ENCODE data around the gene SMARCA4. TPM values are rescaled to one million over a fixed set of nuclear protein-coding genes. Genes with fewer than 3 reads are reported as not detected.

The SMARCA4 gene
- polyA plus RNA-seq, 4 donors: 54.6 to 71.6 (median 66.1) TPM

DNA sequence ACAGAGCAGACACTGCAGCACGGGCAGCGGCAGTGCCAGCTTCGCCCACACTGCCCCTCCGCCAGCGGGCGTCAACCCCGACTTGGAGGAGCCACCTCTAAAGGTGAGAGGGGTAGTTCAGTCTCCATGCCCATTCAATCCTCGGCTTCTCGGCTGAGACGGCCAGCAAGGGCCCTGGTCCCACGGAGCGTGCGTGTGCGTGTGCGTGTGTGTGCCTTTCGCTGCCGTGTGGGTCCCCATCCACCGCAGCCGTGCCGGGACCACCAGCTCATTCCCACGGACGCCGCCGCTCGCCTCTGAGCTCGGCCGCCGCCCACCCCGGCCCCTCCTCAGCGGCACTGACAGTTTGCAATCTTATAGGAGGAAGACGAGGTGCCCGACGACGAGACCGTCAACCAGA, 72.9 kb downstream of the SMARCA4 start:
- no peaks in the 10 kb centered on the region for H3K4me1 ChIP-seq (ENCODE audit: control insufficient read depth in 3 of 3, insufficient read depth in 2 of 3, low read depth in 1 of 3, low read length in 2 of 3)
- no peak overlapping the region for H3K4me3 ChIP-seq (ENCODE audit: low read depth in 1 of 3, low read length in 3 of 3)
- H3K27ac ChIP-seq (ENCODE audit: low read depth in 1 of 3, low read length in 2 of 3): no peak overlapping the region
- H3K36me3 ChIP-seq (ENCODE audit: control insufficient read depth in 3 of 3, insufficient read depth in 2 of 3, low read depth in 1 of 3, low read length in 3 of 3): peaks cover 27 to 96% (median 39%) of the 10 kb centered on the region in 3 donors
- WGBS, 3 donors: 94 to 97% (median 96%) methylated on average over 35 of the region's 35 CpGs
- DNase-seq (no peak), FAIRE-seq (no peak)
- H3K27me3 ChIP-seq (ENCODE audit: control insufficient read depth in 3 of 3, insufficient read depth in 3 of 3, low read length in 3 of 3): no peaks in the 10 kb centered on the region
- no peaks in the 10 kb centered on the region for H3K9me3 ChIP-seq (ENCODE audit: control insufficient read depth in 2 of 2, insufficient read depth in 1 of 2, low read depth in 1 of 2, low read length in 1 of 2)

DNA sequence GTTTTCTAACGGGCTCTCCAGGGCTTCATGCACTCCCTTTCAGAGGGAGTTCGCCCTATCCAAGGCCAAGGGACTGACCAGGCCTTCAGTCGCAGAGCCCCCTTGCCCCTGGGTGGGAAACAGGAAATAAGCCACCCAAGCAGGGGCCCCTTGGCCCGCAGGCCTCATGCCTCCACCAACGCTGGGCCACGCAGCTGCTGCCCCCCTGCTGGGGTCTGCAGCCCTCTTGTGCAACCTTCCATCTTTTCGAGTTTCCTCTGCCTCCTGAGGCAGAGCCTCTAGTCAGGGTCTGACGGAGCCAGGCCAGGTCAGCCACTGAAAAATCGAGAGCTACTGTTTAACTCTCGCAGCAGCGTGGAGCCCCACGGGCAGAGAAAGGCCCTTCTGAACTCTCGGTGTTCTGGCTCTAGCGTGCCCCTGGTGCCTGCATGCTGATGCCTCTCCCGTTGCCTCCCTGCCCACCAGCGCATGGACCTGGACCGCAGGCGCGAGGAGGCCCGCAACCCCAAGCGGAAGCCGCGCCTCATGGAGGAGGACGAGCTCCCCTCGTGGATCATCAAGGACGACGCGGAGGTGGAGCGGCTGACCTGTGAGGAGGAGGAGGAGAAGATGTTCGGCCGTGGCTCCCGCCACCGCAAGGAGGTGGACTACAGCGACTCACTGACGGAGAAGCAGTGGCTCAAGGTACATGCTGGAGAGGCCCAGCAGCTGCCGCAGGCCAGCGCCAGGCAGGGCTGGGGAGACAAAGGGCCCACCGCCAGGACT, 73.8 kb downstream of the SMARCA4 start:
- H3K4me3 ChIP-seq (ENCODE audit: low read depth in 1 of 3, low read length in 3 of 3): no peak overlapping the region
- H3K4me1 ChIP-seq (ENCODE audit: control insufficient read depth in 3 of 3, insufficient read depth in 2 of 3, low read depth in 1 of 3, low read length in 2 of 3): no peaks in the 10 kb centered on the region
- peaks cover 27 to 96% (median 39%) of the 10 kb centered on the region in 3 donors for H3K36me3 ChIP-seq (ENCODE audit: control insufficient read depth in 3 of 3, insufficient read depth in 2 of 3, low read depth in 1 of 3, low read length in 3 of 3)
- FAIRE-seq (no peak), DNase-seq (no peak)
- H3K27me3 ChIP-seq (ENCODE audit: control insufficient read depth in 3 of 3, insufficient read depth in 3 of 3, low read length in 3 of 3): no peaks in the 10 kb centered on the region
- no peaks in the 10 kb centered on the region for H3K9me3 ChIP-seq (ENCODE audit: control insufficient read depth in 2 of 2, insufficient read depth in 1 of 2, low read depth in 1 of 2, low read length in 1 of 2)
- no peak overlapping the region for H3K27ac ChIP-seq (ENCODE audit: low read depth in 1 of 3, low read length in 2 of 3)
- 92 to 95% (median 93%) methylated on average over 38 of the region's 38 CpGs for WGBS, 3 donors

- Histone ChIP-seq H3K27ac (ENCODE audit: low read depth in 1 of 3, low read length in 2 of 3) (peak overlapping the region in 1 of 3 donors; percentile 13), H3K4me1 (ENCODE audit: control insufficient read depth in 3 of 3, insufficient read depth in 2 of 3, low read depth in 1 of 3, low read length in 2 of 3) (no peaks in the 10 kb centered on the region), H3K9me3 (ENCODE audit: control insufficient read depth in 2 of 2, insufficient read depth in 1 of 2, low read depth in 1 of 2, low read length in 1 of 2) (no peaks in the 10 kb centered on the region), H3K4me3 (ENCODE audit: low read depth in 1 of 3, low read length in 3 of 3) (no peak overlapping the region), H3K36me3 (ENCODE audit: control insufficient read depth in 3 of 3, insufficient read depth in 2 of 3, low read depth in 1 of 3, low read length in 3 of 3) (peaks cover 24 to 93% (median 35%) of the 10 kb centered on the region in 3 donors), H3K27me3 (ENCODE audit: control insufficient read depth in 3 of 3, insufficient read depth in 3 of 3, low read length in 3 of 3) (no peaks in the 10 kb centered on the region)
- FAIRE-seq (no peak), DNase-seq (peak; percentile 89 to 94)
- 20 to 42% (median 32%) methylated on average over 15 of the region's 15 CpGs for WGBS, 3 donors
Measured at GRCh38 chr19:11035441-11036377, 74.9 kb downstream of the SMARCA4 start.

- FAIRE-seq (no peak), DNase-seq (no peak)
- Histone ChIP-seq H3K4me3 (ENCODE audit: low read depth in 1 of 3, low read length in 3 of 3) (no peak overlapping the region), H3K27me3 (ENCODE audit: control insufficient read depth in 3 of 3, insufficient read depth in 3 of 3, low read length in 3 of 3) (no peaks in the 10 kb centered on the region), H3K27ac (ENCODE audit: low read depth in 1 of 3, low read length in 2 of 3) (no peak overlapping the region), H3K4me1 (ENCODE audit: control insufficient read depth in 3 of 3, insufficient read depth in 2 of 3, low read depth in 1 of 3, low read length in 2 of 3) (no peaks in the 10 kb centered on the region), H3K36me3 (ENCODE audit: control insufficient read depth in 3 of 3, insufficient read depth in 2 of 3, low read depth in 1 of 3, low read length in 3 of 3) (peaks cover 19 to 93% (median 27%) of the 10 kb centered on the region in 3 donors), H3K9me3 (ENCODE audit: control insufficient read depth in 2 of 2, insufficient read depth in 1 of 2, low read depth in 1 of 2, low read length in 1 of 2) (no peaks in the 10 kb centered on the region)
- 87 to 91% (median 91%) methylated on average over 4 of the region's 4 CpGs for WGBS, 3 donors
Measured at GRCh38 chr19:11038511-11038910, 77.7 kb downstream of the SMARCA4 start.

DNA sequence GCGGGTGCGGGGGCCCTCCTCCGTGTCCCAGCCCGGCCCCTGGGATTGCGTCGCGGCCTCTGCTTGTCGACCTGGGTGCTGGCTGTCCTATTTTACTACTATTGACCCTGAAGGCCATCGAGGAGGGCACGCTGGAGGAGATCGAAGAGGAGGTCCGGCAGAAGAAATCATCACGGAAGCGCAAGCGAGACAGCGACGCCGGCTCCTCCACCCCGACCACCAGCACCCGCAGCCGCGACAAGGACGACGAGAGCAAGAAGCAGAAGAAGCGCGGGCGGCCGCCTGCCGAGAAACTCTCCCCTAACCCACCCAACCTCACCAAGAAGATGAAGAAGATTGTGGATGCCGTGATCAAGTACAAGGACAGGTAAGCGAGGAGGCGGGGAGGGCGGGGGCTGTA, 80.4 kb downstream of the SMARCA4 start:
- no peak overlapping the region for H3K27ac ChIP-seq (ENCODE audit: low read depth in 1 of 3, low read length in 2 of 3)
- H3K27me3 ChIP-seq (ENCODE audit: control insufficient read depth in 3 of 3, insufficient read depth in 3 of 3, low read length in 3 of 3): no peaks in the 10 kb centered on the region
- no peaks in the 10 kb centered on the region for H3K4me1 ChIP-seq (ENCODE audit: control insufficient read depth in 3 of 3, insufficient read depth in 2 of 3, low read depth in 1 of 3, low read length in 2 of 3)
- H3K4me3 ChIP-seq (ENCODE audit: low read depth in 1 of 3, low read length in 3 of 3): no peak overlapping the region
- DNase-seq (no peak), FAIRE-seq (no peak)
- H3K36me3 ChIP-seq (ENCODE audit: control insufficient read depth in 3 of 3, insufficient read depth in 2 of 3, low read depth in 1 of 3, low read length in 3 of 3): peaks cover 11 to 82% (median 17%) of the 10 kb centered on the region in 3 donors
- H3K9me3 ChIP-seq (ENCODE audit: control insufficient read depth in 2 of 2, insufficient read depth in 1 of 2, low read depth in 1 of 2, low read length in 1 of 2): no peaks in the 10 kb centered on the region
- 96 to 97% (median 97%) methylated on average over 33 of the region's 33 CpGs for WGBS, 3 donors

GRCh38 chr19:11041966-11042627, 81.3 kb downstream of the SMARCA4 start:
- Histone ChIP-seq H3K27ac (ENCODE audit: low read depth in 1 of 3, low read length in 2 of 3) (no peak overlapping the region), H3K36me3 (ENCODE audit: control insufficient read depth in 3 of 3, insufficient read depth in 2 of 3, low read depth in 1 of 3, low read length in 3 of 3) (peaks cover 7 to 81% (median 11%) of the 10 kb centered on the region in 3 donors), H3K4me1 (ENCODE audit: control insufficient read depth in 3 of 3, insufficient read depth in 2 of 3, low read depth in 1 of 3, low read length in 2 of 3) (no peaks in the 10 kb centered on the region), H3K27me3 (ENCODE audit: control insufficient read depth in 3 of 3, insufficient read depth in 3 of 3, low read length in 3 of 3) (no peaks in the 10 kb centered on the region), H3K9me3 (ENCODE audit: control insufficient read depth in 2 of 2, insufficient read depth in 1 of 2, low read depth in 1 of 2, low read length in 1 of 2) (no peaks in the 10 kb centered on the region), H3K4me3 (ENCODE audit: low read depth in 1 of 3, low read length in 3 of 3) (no peak overlapping the region)
- 88 to 94% (median 92%) methylated on average over 13 of the region's 13 CpGs for WGBS, 3 donors
- FAIRE-seq: no peak
- DNase-seq: no peak

DNA sequence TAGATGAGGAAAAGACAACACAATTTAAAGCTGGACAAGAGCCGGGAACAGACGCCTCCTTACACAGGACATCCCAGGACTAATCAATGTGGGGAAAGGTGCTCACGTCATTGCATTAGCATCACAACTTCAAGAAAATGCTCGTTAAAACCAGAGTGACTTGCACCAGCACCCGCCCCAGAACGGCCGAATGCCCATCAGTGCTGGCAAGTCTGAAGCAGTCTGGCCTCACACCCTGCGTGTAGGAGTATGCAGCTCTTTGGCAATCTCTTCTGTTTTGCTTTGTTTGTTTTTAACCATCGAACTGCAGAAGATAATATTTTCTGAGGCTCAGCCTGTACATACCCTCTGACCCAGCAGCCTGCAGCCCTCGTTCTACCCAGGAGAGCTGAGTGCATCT, 83.6 kb downstream of the SMARCA4 start:
- no peak overlapping the region for H3K4me3 ChIP-seq (ENCODE audit: low read depth in 1 of 3, low read length in 3 of 3)
- H3K27me3 ChIP-seq (ENCODE audit: control insufficient read depth in 3 of 3, insufficient read depth in 3 of 3, low read length in 3 of 3): no peaks in the 10 kb centered on the region
- no peak for DNase-seq
- no peaks in the 10 kb centered on the region for H3K4me1 ChIP-seq (ENCODE audit: control insufficient read depth in 3 of 3, insufficient read depth in 2 of 3, low read depth in 1 of 3, low read length in 2 of 3)
- no peak for FAIRE-seq
- 94 to 96% (median 94%) methylated on average over 10 of the region's 10 CpGs for WGBS, 3 donors
- no peak overlapping the region for H3K27ac ChIP-seq (ENCODE audit: low read depth in 1 of 3, low read length in 2 of 3)
- H3K36me3 ChIP-seq (ENCODE audit: control insufficient read depth in 3 of 3, insufficient read depth in 2 of 3, low read depth in 1 of 3, low read length in 3 of 3): peaks cover 9 to 83% (median 11%) of the 10 kb centered on the region in 3 donors
- H3K9me3 ChIP-seq (ENCODE audit: control insufficient read depth in 2 of 2, insufficient read depth in 1 of 2, low read depth in 1 of 2, low read length in 1 of 2): no peaks in the 10 kb centered on the region

- peaks cover 9 to 86% (median 11%) of the 10 kb centered on the region in 3 donors for H3K36me3 ChIP-seq (ENCODE audit: control insufficient read depth in 3 of 3, insufficient read depth in 2 of 3, low read depth in 1 of 3, low read length in 3 of 3)
- FAIRE-seq: no peak
Measured at GRCh38 chr19:11045536-11045935, 84.7 kb downstream of the SMARCA4 start.

More at GRCh38 chr19:11045536-11045935, 84.7 kb downstream of the SMARCA4 start:
- WGBS, 3 donors: 97 to 99% (median 98%) methylated on average over 4 of the region's 4 CpGs
- H3K4me1 ChIP-seq (ENCODE audit: control insufficient read depth in 3 of 3, insufficient read depth in 2 of 3, low read depth in 1 of 3, low read length in 2 of 3): no peaks in the 10 kb centered on the region
- DNase-seq: no peak
- H3K9me3 ChIP-seq (ENCODE audit: control insufficient read depth in 2 of 2, insufficient read depth in 1 of 2, low read depth in 1 of 2, low read length in 1 of 2): no peaks in the 10 kb centered on the region
- H3K27me3 ChIP-seq (ENCODE audit: control insufficient read depth in 3 of 3, insufficient read depth in 3 of 3, low read length in 3 of 3): no peaks in the 10 kb centered on the region
- H3K4me3 ChIP-seq (ENCODE audit: low read depth in 1 of 3, low read length in 3 of 3): no peak overlapping the region
- H3K27ac ChIP-seq (ENCODE audit: low read depth in 1 of 3, low read length in 2 of 3): no peak overlapping the region

Measured in small intestine (tissue), 7 donors.